Fibroblast of the conjunctiva (primary cell): Measurements from ENCODE around the gene ADAM33.

ENCODE experiments used
- DNase-seq: peaks from one replicate; pipeline ENCODE4 v3.0.0-alpha.2; 2010; ENCODE audit warnings: low read depth

Gene ADAM33, protein sequence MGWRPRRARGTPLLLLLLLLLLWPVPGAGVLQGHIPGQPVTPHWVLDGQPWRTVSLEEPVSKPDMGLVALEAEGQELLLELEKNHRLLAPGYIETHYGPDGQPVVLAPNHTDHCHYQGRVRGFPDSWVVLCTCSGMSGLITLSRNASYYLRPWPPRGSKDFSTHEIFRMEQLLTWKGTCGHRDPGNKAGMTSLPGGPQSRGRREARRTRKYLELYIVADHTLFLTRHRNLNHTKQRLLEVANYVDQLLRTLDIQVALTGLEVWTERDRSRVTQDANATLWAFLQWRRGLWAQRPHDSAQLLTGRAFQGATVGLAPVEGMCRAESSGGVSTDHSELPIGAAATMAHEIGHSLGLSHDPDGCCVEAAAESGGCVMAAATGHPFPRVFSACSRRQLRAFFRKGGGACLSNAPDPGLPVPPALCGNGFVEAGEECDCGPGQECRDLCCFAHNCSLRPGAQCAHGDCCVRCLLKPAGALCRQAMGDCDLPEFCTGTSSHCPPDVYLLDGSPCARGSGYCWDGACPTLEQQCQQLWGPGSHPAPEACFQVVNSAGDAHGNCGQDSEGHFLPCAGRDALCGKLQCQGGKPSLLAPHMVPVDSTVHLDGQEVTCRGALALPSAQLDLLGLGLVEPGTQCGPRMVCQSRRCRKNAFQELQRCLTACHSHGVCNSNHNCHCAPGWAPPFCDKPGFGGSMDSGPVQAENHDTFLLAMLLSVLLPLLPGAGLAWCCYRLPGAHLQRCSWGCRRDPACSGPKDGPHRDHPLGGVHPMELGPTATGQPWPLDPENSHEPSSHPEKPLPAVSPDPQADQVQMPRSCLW

GRCh38 chr20:3681931-3682781, at the start of gene ADAM33:
TSS of gene ADAM33 (minus strand) at chr20:3682010. CDS start at chr20:3682004, 6 bp downstream.
- DNase-seq: peak; percentile 61

DNA sequence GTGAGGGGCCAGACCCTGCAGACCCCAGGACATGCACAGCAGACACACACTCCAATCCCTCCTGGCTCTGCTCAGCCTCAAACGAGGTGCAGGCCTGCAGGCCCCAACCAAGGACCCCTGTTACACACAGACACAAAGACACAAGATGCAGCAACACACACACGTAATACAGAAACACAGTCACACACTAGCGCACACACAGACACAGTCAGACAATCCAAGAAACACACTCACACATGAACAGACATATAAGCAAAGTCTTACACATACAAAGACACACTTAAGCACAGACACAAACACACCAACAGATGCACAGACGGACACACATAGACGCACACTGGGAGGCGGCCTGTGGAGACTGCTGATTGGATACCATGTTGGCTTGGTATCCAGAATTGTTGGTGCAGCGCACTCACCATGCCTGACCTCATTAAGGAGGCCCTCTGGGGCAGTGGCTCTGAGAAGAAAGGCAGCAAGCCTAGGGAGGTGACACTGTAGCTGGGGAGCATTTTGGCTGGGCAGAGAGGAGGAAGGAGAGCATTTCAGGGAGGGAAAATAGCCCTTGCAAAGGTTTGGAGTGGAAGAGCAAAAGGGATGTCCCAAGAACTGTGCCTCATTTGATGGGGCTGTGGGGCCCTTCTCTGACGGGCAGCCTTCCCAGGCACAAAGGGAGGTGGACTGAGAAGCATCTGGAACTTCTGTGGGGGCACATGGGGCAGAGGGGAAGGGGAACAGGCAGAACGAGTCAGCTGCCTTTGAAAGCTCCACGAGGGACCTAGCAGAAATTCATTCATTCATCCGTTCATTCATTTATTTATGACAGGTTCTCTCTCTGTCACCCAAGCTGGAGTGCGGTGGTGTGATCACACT, 49.2 kb upstream of the ADAM33 start:
- DNase-seq: no peak

- no peak for DNase-seq
Measured at GRCh38 chr20:3729811-3730540, 48.2 kb upstream of the ADAM33 start.

- DNase-seq: no peak
Measured at GRCh38 chr20:3729378-3729777, 47.6 kb upstream of the ADAM33 start.

DNA sequence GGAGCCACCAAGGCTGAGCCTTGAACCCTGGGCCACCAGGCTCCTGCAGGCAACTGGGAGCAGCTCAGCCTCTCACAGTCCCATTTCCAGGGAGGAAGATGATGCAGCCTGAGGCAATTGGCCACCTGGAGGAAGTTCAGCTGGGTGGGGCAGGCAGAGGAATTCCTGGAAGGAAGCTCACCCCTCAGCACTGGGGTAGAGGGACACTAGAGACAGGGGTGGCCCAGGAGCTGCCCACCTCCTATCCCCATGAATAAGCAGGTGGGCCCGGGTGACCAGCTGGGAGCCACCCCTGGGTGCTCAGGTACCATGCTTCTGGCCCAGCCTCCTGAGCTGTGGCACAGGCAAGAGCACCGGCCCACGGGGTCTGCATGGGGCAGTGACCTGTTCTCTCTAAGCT, 47.1 kb upstream of the ADAM33 start:
- no peak for DNase-seq

- no peak for DNase-seq
Measured at GRCh38 chr20:3728354-3728753, 46.5 kb upstream of the ADAM33 start.

DNA sequence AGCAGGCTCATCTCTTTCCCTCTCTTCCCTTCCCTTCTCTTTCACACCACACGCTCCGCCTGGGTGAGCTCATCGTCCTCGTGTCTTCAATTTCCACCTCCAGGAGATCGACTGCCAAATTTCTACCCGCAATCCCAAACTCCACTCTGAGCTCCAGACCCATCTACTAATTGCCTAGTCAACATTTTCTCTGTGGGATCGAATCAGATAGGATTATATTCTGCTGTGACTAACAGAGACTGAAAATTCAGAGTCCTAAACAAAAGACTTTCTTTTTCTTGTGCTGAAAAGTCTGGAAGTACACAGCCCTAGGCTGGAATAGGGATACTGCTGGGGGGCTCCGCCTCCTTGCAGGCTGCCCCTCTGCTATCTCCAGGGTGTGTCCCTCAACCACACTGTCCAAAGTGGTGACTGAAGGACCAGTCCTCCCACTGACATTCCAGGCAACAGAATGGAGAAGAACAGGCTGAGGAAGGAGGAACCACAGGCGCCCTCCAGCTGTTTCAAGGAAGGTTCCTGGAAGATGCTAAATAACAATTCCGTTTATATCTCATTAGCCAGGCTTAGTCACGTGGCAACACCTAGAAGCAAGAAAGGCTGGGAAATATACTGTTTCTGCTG, 45.7 kb upstream of the ADAM33 start:
- no peak for DNase-seq

GRCh38 chr20:3724356-3724755, 42.5 kb upstream of the ADAM33 start:
- no peak for DNase-seq

- no peak for DNase-seq
Measured at GRCh38 chr20:3723284-3723683, 41.5 kb upstream of the ADAM33 start.

DNA sequence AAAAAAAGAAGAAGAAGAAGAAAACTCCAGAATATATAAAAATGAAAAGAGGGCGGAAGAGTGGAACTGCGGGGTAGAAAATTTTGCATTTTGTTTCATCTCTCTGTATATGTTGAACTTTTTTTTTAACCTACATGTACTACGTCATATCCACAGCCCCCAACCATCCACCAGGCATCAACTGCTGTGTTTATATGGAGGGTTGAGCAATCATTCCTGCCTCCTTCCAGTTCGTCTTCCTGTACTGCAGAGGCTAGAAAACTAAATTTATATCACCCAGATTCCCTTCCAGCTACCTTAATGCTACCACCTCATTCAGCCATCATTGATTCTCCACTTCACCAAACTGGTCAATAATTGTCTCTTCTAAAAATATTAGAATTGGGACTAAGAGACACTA, 40.1 kb upstream of the ADAM33 start:
- no peak for DNase-seq

GRCh38 chr20:3720626-3721025, 38.8 kb upstream of the ADAM33 start:
- DNase-seq: no peak

- DNase-seq: no peak
Measured at GRCh38 chr20:3720068-3720467, 38.3 kb upstream of the ADAM33 start.

- no peak for DNase-seq
Measured at GRCh38 chr20:3719046-3719445, 37.2 kb upstream of the ADAM33 start.

- DNase-seq: peak; percentile 36
Measured at GRCh38 chr20:3716195-3716834, 34.5 kb upstream of the ADAM33 start.

DNA sequence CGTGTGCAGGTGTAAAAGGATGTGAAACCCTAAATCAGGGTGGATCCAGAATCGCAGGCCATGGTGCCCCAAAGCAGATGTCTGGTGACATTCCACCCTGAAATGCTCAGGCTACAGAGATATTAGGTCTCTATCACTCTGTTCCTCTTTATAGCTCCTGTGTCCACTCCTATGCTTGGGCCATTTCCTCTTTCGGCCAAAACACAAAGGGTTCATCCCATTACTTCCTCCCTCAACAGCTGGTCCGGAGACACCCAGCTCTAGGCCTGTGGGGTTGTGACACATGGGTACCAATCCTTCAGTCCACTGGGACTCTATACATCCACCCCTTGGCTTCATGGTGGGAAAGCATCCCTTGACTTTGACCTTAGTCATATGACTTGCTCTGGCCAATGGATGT, 32.3 kb upstream of the ADAM33 start:
- no peak for DNase-seq

GRCh38 chr20:3712279-3712873, 30.6 kb upstream of the ADAM33 start, which contains the start of gene SIGLEC1:
TSS of gene SIGLEC1 (minus strand) at chr20:3712600. CDS start at chr20:3707128, 5,472 bp downstream.
- no peak for DNase-seq

- DNase-seq: no peak
Measured at GRCh38 chr20:3711484-3711941, 29.7 kb upstream of the ADAM33 start.

- peak; percentile 14 for DNase-seq
Measured at GRCh38 chr20:3710703-3711483, 29.1 kb upstream of the ADAM33 start.
